ENCODE measurements around the gene TRIP6.

Gene TRIP6

GRCh38 chr7:100879685-100880261, 12.6 kb downstream of the TRIP6 start:
- H3K4me1 ChIP-seq (ENCODE audit: insufficient read depth, low read length) = peaks cover 41% of the 10 kb centered on the region
- H3K27ac ChIP-seq (ENCODE audit: low read length) = no peak overlapping the region
- ATAC-seq (ENCODE audit: insufficient read depth, low read depth) = no peak
- DNase-seq = no peak
- H3K79me2 ChIP-seq (ENCODE audit: insufficient read depth, low read length) = peaks cover 87% of the 10 kb centered on the region
- H3K4me2 ChIP-seq (ENCODE audit: insufficient read depth, low read length) = peak overlapping the region; percentile 92; the same call in 1 of the 2 replicates
- H4K20me1 ChIP-seq (ENCODE audit: insufficient read depth, low read length) = peaks cover 83% of the 10 kb centered on the region
- peaks cover 92% of the 10 kb centered on the region for H3K36me3 ChIP-seq (ENCODE audit: insufficient read depth, low read length)
- H3K27me3 ChIP-seq (ENCODE audit: insufficient read depth, low read length, poor library complexity) = no peaks in the 10 kb centered on the region
- no peak overlapping the region for H3K9ac ChIP-seq (ENCODE audit: low read depth, low read length)
- no peaks in the 10 kb centered on the region for H3K9me3 ChIP-seq (ENCODE audit: insufficient read depth, low read length, severe bottlenecking)
- H3K4me3 ChIP-seq (ENCODE audit: low read depth in 1 of 2, low read length in 2 of 2) = no peak overlapping the region
- TF ChIP-seq CTCF (IDR thresholded peaks at IDR 0.05; ENCODE audit: borderline replicate concordance, extremely low read depth, low read length, poor library complexity, severe bottlenecking) (no peak), EZH2 (IDR thresholded peaks at IDR 0.05; ENCODE audit: borderline replicate concordance, low read depth, low read length, severe bottlenecking) (no peak)
- H2AFZ ChIP-seq (ENCODE audit: low read depth, low read length) = no peak overlapping the region

GRCh38 chr7:100880645-100881044, 13.5 kb downstream of the TRIP6 start:
- H3K9me3 ChIP-seq (ENCODE audit: insufficient read depth, low read length, severe bottlenecking) = no peaks in the 10 kb centered on the region
- TF ChIP-seq EZH2 (IDR thresholded peaks at IDR 0.05; ENCODE audit: borderline replicate concordance, low read depth, low read length, severe bottlenecking) (no peak), CTCF (IDR thresholded peaks at IDR 0.05; ENCODE audit: borderline replicate concordance, extremely low read depth, low read length, poor library complexity, severe bottlenecking) (no peak)
- DNase-seq (no peak), ATAC-seq (ENCODE audit: insufficient read depth, low read depth) (no peak)
- H3K79me2 ChIP-seq (ENCODE audit: insufficient read depth, low read length) = peaks cover 79% of the 10 kb centered on the region
- H4K20me1 ChIP-seq (ENCODE audit: insufficient read depth, low read length) = peaks cover 84% of the 10 kb centered on the region
- H3K4me3 ChIP-seq (ENCODE audit: low read depth in 1 of 2, low read length in 2 of 2) = no peak overlapping the region
- no peak overlapping the region for H2AFZ ChIP-seq (ENCODE audit: low read depth, low read length)
- H3K27me3 ChIP-seq (ENCODE audit: insufficient read depth, low read length, poor library complexity) = no peaks in the 10 kb centered on the region
- H3K4me2 ChIP-seq (ENCODE audit: insufficient read depth, low read length) = no peak overlapping the region
- H3K27ac ChIP-seq (ENCODE audit: low read length) = no peak overlapping the region
- H3K36me3 ChIP-seq (ENCODE audit: insufficient read depth, low read length) = peaks cover 97% of the 10 kb centered on the region
- peaks cover 41% of the 10 kb centered on the region for H3K4me1 ChIP-seq (ENCODE audit: insufficient read depth, low read length)
- no peak overlapping the region for H3K9ac ChIP-seq (ENCODE audit: low read depth, low read length)

- H3K9me3 ChIP-seq (ENCODE audit: insufficient read depth, low read length, severe bottlenecking) = no peaks in the 10 kb centered on the region
- no peak overlapping the region for H2AFZ ChIP-seq (ENCODE audit: low read depth, low read length)
- no peaks in the 10 kb centered on the region for H3K27me3 ChIP-seq (ENCODE audit: insufficient read depth, low read length, poor library complexity)
- peaks cover 76% of the 10 kb centered on the region for H3K79me2 ChIP-seq (ENCODE audit: insufficient read depth, low read length)
- H3K4me3 ChIP-seq (ENCODE audit: low read depth in 1 of 2, low read length in 2 of 2) = no peak overlapping the region
- H3K27ac ChIP-seq (ENCODE audit: low read length) = no peak overlapping the region
- ATAC-seq (ENCODE audit: insufficient read depth, low read depth) (no peak), DNase-seq (no peak)
- TF ChIP-seq CTCF (IDR thresholded peaks at IDR 0.05; ENCODE audit: borderline replicate concordance, extremely low read depth, low read length, poor library complexity, severe bottlenecking) (no peak), EZH2 (IDR thresholded peaks at IDR 0.05; ENCODE audit: borderline replicate concordance, low read depth, low read length, severe bottlenecking) (no peak)
- H3K4me2 ChIP-seq (ENCODE audit: insufficient read depth, low read length) = no peak overlapping the region
- peaks cover 84% of the 10 kb centered on the region for H4K20me1 ChIP-seq (ENCODE audit: insufficient read depth, low read length)
- peaks cover 97% of the 10 kb centered on the region for H3K36me3 ChIP-seq (ENCODE audit: insufficient read depth, low read length)
- no peak overlapping the region for H3K9ac ChIP-seq (ENCODE audit: low read depth, low read length)
- peaks cover 40% of the 10 kb centered on the region for H3K4me1 ChIP-seq (ENCODE audit: insufficient read depth, low read length)
Measured at GRCh38 chr7:100881136-100881535, 13.9 kb downstream of the TRIP6 start.

Measured in DND-41 (cell line).